HG02798 (cell line): ENCODE data around the gene SLC4A2.

Source experiments
- ATAC-seq: cut with Tn5 transposase; IDR thresholded peaks from one replicate; pipeline ENCODE4 v1.9.1; 2021; ENCODE audit warnings: mild to moderate bottlenecking; ENCODE audit not compliant: unreplicated experiment, poor library complexity

The SLC4A2 gene

DNA sequence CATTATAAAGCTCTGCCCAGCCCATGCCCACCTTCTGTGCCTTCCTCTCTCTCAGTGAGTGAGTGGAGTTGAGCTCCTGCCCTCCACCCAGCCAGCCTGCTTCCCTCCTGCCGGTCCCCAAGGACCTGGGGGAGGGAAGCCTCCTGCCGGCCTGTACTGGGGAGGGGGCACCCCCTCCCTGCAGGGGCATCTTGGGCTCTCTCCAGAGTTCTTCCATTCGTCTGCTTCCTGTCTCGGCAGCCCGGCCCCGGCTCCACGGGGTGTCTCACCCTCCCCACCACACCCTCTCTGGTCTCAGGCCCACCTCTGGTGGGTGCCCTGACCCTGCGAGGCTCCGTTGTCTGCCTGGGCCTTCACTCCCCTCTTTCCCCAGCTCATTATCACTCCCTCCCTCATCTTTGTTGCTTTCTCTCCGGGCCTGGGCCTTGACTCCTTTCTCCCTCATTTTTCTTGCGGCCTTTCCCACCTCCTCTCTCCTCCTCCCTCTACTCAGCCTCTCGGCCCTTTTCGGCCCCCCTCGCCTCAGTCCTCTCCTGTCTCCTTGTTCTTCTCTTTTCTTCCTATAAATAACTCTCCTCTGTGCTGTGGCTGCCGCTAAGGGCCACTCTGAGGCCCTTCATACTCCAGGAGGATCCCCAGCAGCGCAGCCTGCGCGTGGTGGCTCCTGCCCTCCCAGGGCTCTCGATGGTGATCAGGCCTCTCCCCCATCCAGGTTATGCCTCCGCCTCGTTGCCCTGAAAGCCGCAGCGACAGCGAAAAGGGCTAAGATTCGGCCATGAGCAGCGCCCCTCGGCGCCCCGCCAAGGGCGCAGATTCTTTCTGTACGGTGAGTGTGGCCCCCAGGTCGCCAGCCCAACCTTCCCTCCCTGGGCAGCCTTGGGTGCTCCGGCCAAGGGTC lies 2.1 kb downstream of the SLC4A2 start:
- no peak for ATAC-seq

DNA sequence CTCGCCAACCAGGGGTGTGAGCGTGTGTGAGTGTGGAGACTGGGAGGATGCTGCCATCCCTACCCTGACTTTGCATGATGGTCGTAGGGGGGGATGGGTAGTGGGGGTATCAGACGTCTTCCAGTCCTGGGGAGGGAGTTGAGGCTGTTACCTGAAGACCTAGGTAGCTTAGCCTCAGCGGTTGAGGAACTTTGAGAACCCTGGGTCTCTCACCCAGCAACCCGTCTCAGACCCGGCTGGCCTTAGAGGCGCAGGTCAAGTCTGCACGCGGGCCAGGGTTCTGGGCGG lies 2.7 kb downstream of the SLC4A2 start:
- ATAC-seq: no peak

- no peak for ATAC-seq
Observed at GRCh38 chr7:151062399-151063211, 3.2 kb downstream of the SLC4A2 start.

DNA sequence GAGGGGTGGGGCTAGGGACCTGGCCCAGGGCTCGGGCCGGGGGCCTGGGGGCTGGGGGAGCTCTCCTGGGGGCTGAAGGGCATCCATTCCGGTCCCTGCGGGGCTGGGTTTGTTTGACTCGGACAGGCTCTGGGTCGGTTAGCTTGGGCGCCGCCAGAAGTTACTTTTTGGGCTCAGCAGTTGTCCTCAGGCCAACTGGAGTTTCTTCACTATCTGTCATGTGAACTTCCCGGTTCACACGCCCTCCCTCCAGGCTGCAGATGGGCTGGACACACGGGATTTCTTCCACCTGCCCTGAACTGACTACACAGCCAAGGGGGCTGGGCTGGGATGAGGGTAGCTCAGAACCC lies 3.8 kb downstream of the SLC4A2 start:
- no peak for ATAC-seq

GRCh38 chr7:151064454-151064853 lies 5.1 kb downstream of the SLC4A2 start:
- no peak for ATAC-seq

GRCh38 chr7:151064993-151065392 lies 5.6 kb downstream of the SLC4A2 start:
- ATAC-seq: no peak

- no peak for ATAC-seq
Observed at GRCh38 chr7:151065516-151065915, 6.1 kb downstream of the SLC4A2 start.

DNA sequence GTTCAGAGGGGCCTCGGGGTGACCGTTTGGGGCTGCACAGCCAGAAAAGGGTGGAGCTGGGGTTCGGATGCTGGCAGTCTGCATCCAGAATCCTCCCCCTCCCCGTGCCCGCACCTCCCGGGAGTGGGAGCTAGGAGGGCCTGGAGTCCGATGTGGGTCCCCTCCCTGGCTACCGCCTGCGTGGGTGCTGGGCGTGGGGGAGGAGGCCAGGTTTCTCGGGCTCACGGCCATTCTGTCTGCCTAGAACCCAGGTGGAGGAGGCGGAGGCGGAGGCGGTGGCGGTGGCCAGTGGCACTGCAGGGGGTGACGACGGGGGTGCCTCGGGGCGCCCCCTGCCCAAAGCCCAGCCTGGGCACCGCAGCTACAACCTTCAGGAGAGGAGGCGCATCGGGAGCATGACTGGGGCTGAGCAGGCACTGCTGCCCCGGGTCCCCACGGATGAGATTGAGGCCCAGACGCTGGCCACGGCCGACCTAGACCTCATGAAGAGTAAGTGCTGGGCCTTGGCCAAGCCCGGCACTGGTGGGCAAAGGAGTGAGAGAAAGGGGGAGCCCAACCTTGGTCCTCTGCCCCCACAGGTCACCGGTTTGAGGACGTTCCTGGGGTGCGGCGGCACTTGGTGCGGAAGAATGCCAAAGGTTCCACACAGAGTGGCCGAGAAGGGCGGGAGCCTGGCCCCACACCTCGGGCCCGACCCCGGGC lies 7.0 kb downstream of the SLC4A2 start:
- ATAC-seq: no peak

DNA sequence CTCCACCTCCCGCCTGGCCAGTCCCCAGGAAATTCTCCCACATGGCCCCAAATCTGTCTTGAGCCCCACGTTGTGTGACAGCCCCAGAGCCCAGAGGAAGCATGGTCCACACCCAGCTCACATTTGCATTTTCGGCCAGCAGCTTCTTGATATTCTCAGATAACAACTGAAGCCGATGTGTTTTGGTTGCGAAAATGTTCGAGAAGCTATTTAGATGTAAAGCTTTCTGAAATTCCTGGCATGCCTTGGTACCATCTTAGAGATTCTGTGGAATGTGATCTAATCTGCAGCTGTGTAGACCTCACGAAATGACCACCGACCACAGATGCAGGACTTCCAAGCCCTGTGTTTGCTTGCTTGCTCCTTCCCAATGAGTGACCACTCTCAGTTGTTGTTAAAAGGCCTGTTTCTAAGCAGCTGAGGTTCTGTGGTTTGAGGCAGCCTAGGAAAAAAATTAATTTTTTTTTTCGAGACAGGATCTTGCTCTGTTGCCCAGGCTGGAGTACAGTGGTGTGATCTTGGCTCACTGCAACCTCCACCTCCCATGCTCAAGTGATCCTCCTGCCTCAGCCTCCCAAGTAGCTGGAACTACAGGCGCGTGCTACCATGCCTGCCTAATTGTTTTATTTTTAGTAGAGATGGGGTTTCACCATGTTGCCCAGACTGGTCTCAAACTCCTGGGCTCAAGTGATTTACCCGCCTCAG lies 8.8 kb downstream of the SLC4A2 start:
- no peak for ATAC-seq

DNA sequence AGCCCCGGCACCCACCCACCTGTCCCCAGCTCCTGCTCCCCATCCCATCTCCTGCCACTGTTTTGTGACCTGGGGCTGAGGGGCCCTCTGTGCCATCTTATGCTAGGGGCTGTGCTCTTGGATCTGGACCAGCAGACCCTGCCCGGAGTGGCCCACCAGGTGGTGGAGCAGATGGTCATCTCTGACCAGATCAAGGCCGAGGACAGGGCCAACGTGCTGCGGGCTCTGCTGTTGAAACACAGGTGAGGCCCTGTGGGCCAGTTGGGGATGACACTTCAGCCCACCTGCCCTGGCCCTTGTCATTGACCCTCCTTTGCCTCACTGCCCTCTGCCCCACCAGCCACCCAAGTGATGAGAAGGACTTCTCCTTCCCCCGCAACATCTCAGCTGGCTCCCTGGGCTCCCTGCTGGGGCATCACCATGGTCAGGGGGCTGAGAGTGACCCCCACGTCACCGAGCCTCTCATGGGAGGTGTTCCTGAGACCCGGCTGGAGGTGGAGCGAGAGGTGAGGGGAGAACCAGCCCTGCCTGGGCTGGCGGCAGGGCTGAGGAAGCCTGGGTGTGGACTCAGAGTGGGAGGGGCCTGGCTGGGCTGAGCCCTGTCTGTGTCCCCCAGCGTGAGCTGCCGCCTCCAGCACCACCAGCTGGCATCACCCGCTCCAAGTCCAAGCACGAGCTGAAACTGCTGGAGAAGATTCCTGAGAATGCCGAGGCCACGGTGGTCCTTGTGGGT lies 10.6 kb downstream of the SLC4A2 start:
- ATAC-seq: no peak

DNA sequence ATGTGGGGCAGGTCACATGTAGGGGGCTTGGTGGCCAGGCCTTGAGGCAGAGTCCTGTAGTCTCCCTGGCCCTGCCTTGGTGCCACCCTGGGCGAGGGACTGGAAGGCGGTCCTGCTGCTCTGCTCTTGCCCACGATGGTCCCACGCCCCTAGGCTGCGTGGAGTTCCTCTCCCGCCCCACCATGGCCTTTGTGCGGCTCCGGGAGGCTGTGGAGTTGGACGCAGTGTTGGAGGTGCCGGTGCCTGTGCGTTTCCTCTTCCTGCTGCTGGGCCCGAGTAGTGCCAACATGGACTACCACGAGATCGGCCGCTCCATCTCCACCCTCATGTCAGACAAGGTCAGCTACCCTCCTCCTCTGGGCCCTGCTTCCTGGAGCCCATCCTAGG lies 11.2 kb downstream of the SLC4A2 start:
- ATAC-seq: no peak

DNA sequence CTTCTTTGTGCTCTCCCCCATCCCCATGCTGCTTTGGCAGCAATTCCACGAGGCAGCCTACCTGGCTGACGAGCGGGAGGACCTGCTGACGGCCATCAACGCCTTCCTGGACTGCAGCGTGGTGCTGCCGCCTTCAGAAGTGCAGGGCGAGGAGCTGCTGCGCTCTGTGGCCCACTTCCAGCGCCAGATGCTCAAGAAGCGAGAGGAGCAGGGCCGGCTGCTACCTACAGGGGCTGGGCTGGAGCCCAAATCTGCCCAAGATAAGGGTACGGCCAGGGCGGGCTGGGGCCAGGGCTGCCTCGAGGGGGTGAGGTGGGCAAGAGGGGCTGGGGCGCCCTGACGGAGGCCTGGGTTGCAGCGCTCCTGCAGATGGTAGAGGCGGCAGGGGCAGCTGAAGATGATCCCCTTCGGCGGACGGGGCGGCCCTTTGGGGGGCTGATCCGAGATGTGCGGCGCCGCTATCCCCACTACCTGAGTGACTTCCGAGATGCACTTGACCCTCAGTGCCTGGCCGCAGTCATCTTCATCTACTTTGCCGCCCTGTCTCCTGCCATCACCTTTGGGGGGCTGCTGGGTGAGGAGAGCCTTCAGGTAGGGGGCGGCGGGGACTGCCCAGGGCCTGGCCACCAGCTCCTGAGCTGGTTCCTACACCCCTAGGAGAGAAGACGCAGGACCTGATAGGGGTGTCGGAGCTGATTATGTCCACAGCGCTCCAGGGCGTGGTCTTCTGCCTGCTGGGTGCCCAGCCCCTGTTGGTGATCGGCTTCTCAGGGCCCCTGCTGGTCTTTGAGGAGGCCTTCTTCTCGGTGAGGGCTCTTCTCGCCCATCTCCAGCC lies 11.9 kb downstream of the SLC4A2 start:
- no peak for ATAC-seq

GRCh38 chr7:151073990-151074389 lies 14.6 kb downstream of the SLC4A2 start:
- no peak for ATAC-seq

- ATAC-seq: no peak
Observed at GRCh38 chr7:151074817-151075661, 15.7 kb downstream of the SLC4A2 start.

DNA sequence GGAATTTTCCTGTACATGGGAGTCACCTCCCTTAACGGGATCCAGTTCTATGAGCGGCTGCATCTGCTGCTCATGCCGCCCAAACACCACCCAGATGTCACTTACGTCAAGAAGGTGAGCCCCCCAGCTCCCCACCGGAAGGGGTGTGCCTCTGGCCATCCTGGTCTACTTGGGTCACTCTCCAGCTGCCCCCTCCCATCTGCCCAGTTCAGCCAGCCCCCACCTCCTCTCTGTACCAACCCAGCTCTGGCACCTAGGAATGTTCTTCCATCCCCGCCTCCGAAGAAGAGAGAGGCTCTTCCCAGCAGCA lies 16.2 kb downstream of the SLC4A2 start:
- ATAC-seq: no peak

DNA sequence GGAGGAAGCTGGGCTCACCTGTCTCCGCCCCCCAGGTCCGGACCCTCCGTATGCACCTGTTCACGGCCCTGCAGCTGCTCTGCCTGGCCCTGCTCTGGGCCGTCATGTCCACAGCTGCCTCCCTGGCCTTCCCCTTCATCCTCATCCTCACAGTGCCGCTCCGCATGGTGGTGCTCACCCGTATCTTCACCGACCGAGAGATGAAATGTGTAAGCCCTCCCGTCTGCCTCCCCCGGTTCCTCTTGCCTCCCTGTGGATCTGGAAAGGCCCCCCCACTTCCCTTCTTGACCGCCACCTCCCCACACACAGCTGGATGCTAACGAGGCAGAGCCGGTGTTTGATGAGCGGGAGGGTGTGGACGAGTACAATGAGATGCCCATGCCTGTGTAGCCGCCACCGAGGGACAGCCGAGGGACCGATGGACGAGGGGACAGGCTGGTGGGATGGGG lies 16.6 kb downstream of the SLC4A2 start:
- no peak for ATAC-seq

DNA sequence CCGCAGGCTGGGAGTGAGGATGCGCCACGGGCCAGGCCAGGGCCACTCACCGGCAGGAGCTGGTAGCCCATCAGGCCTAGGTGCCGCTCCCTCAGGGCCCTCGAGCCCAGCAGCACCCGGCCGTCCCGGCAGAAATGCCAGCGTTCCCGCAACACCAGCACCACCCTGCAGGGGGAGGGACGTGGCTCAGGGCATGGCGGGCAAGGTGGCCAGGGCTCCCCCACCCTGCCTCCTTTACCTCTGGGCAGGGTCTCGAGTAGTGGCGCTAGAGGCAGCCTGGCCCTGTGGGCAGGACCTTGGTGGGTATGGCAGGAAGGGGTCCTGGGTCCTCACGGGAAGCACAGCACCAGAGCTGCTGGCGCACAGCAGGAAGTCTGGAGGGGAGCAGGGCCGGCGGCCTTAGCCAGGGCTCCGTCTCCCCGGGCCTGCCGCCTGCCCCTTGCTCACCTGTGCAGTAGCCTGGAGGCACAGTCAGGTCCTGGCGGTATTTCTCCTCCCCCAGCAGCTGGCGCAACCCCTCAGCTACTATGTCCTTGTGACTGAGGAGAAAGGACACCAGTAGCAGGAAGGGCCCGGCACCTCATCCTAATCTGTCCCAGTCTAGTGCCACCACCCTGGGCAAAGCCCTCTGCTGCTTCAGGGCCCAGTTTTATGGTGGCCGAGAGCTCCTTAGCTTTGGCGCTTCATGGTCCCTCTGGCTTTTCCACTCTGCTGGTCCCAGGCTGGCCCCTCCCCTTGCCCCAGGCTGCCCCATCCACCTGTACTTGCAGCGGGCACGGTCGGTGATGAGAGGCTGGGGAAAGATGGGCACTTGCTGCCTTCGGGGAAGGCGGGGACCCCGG lies 17.7 kb downstream of the SLC4A2 start:
- no peak for ATAC-seq
